GM21825 (cell line): Measurements from ENCODE around the gene KRT13.

ENCODE experiments used
- ATAC-seq: cut with Tn5 transposase; IDR thresholded peaks from one replicate; pipeline ENCODE4 v1.9.1; 2021; ENCODE audit warnings: mild to moderate bottlenecking, moderate library complexity; ENCODE audit not compliant: unreplicated experiment

Gene KRT13

GRCh38 chr17:41475421-41475820, 30.0 kb downstream of the KRT13 start:
- ATAC-seq, result no peak

GRCh38 chr17:41474863-41475262, 30.5 kb downstream of the KRT13 start:
- no peak for ATAC-seq

GRCh38 chr17:41468346-41468745, 37.1 kb downstream of the KRT13 start:
- no peak for ATAC-seq

GRCh38 chr17:41467561-41467960, 37.9 kb downstream of the KRT13 start:
- no peak for ATAC-seq

GRCh38 chr17:41466988-41467387, 38.4 kb downstream of the KRT13 start, which contains the start of gene KRT32:
TSS of gene KRT32 (minus strand) at chr17:41467386. CDS start at chr17:41467325, 61 bp downstream.
- ATAC-seq, result no peak

- no peak for ATAC-seq
Observed at GRCh38 chr17:41464682-41465081, 40.7 kb downstream of the KRT13 start.

GRCh38 chr17:41464173-41464572, 41.2 kb downstream of the KRT13 start:
- no peak for ATAC-seq

GRCh38 chr17:41463746-41464145, 41.7 kb downstream of the KRT13 start:
- ATAC-seq, result no peak

- ATAC-seq, result no peak
Observed at GRCh38 chr17:41462705-41463104, 42.7 kb downstream of the KRT13 start.

GRCh38 chr17:41457676-41458075, 47.7 kb downstream of the KRT13 start:
- ATAC-seq, result no peak

- ATAC-seq, result no peak
Observed at GRCh38 chr17:41456204-41456603, 49.2 kb downstream of the KRT13 start.

- ATAC-seq, result no peak
Observed at GRCh38 chr17:41455236-41455635, 50.2 kb downstream of the KRT13 start.

- no peak for ATAC-seq
Observed at GRCh38 chr17:41453066-41453465, 52.3 kb downstream of the KRT13 start.

GRCh38 chr17:41452281-41452680, 53.1 kb downstream of the KRT13 start:
- no peak for ATAC-seq

GRCh38 chr17:41451154-41451728, 54.2 kb downstream of the KRT13 start:
- ATAC-seq, result no peak
